Smooth muscle cell (in vitro differentiated cells): ENCODE data around the gene TMEM8B. TPM values are rescaled to one million over a fixed set of nuclear protein-coding genes. Genes with fewer than 3 reads are reported as not detected.
"Not testable (repeated sequence)": the region's sequence is repeated elsewhere in the genome, so short reads cannot be mapped to it uniquely, and the experiment has no call there.

Experiments
- DNase-seq: peaks from one replicate; lab custom pipeline; 2025; ENCODE audit not compliant: unreplicated experiment; lab: John Stamatoyannopoulos, UW
- H2AFZ ChIP-seq: fragments of 200-600 bp; sonication (generic); 2 replicates; pipeline ENCODE4 v1.6.0; 2016; ENCODE audit warnings: antibody characterized with exemption, low read depth, mild to moderate bottlenecking
- H3F3A ChIP-seq: fragments of 200-600 bp; sonication (generic); 2 replicates; pipeline ENCODE4 v1.6.0; 2017; ENCODE audit warnings: antibody characterized with exemption, low read depth
- H3K27ac ChIP-seq: fragments of 200-600 bp; sonication (generic); 2 replicates; pipeline ENCODE4 v1.5.1; 2016; ENCODE audit warnings: low read depth, mild to moderate bottlenecking
- H3K27me3 ChIP-seq: fragments of 200-600 bp; sonication (generic); 2 replicates; pipeline ENCODE4 v1.6.1; 2016; ENCODE audit warnings: low read depth, mild to moderate bottlenecking
- H3K36me3 ChIP-seq: fragments of 200-600 bp; sonication (generic); 2 replicates; pipeline ENCODE4 v1.5.1; 2016; ENCODE audit warnings: low read depth
- H3K4me1 ChIP-seq: fragments of 200-600 bp; sonication (generic); 2 replicates; pipeline ENCODE4 v1.5.1; 2016; ENCODE audit warnings: low read depth
- H3K4me2 ChIP-seq: fragments of 200-600 bp; sonication (generic); 2 replicates; pipeline ENCODE4 v1.6.0; 2016; ENCODE audit warnings: mild to moderate bottlenecking
- H3K4me3 ChIP-seq: fragments of 200-600 bp; sonication (generic); 2 replicates; pipeline ENCODE4 v1.5.1; 2016; ENCODE audit warnings: mild to moderate bottlenecking
- H3K79me2 ChIP-seq: fragments of 200-600 bp; sonication (generic); 2 replicates; pipeline ENCODE4 v1.6.0; 2016; ENCODE audit warnings: low read depth, mild to moderate bottlenecking
- H3K9ac ChIP-seq: fragments of 200-600 bp; sonication (generic); 2 replicates; pipeline ENCODE4 v1.6.0; 2016; ENCODE audit warnings: low read depth
- H3K9me3 ChIP-seq: fragments of 200-600 bp; sonication (generic); replicated peaks from 2 replicates; pipeline ENCODE4 v1.5.1; 2016; ENCODE audit warnings: low read depth
- H4K20me1 ChIP-seq: fragments of 200-600 bp; sonication (generic); 2 replicates; pipeline ENCODE4 v1.6.0; 2016; ENCODE audit warnings: low read depth
- CTCF ChIP-seq: fragments of 200-600 bp; sonication (generic); IDR thresholded peaks from 2 replicates; pipeline ENCODE4 v1.5.1; 2017; ENCODE audit warnings: borderline replicate concordance, mild to moderate bottlenecking, antibody characterized with exemption; ENCODE audit not compliant: insufficient read depth, poor library complexity, severe bottlenecking
- WGBS: methylation state at CpG from one replicate; pipeline ENCODE4 v1.1.7; 2016; ENCODE audit warnings: low lambda C conversion rate; 5-methylcytosine and 5-hydroxymethylcytosine counted together
- polyA plus RNA-seq: library from polyadenylated mRNA; unstranded; fragments of >200 nt; fragmentation: Nextera tagmentation; extraction: Ambion mirVana; gene quantifications from 2 replicates; pipeline ENCODE4 v1.2.1, GENCODE V29; 2016
- total RNA-seq: library from RNA; depleted of rRNA; stranded (reverse); fragments of >200 nt; gene quantifications from 2 replicates; pipeline ENCODE4 v1.2.3, GENCODE V29; 2014

TMEM8B gene
- total and polyA plus RNA-seq, 2 experiments from 2014 or later = 4.9 to 18.7 TPM

DNA sequence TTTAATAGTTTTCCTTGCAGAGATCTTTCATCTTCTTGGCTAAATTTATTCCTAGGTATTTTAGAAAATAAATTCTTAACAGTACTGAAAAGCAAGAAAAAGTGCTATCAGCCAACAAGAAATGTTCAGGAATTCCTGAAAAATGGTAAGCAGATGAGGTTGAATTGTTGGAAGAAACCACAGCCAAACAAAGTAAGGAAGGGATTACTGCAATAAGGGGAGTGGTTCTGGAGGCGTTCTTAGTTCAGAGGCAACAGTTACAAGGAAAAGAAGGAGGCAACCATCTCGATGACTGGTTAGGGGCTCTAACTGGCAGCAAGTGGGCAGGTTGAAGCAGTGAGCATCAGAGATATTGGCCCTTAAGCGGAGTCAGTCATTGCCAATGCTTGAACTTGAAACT lies 54.0 kb downstream of the TMEM8B start:
- H3K9ac ChIP-seq = no peak overlapping the region
- H3K27ac ChIP-seq = no peak overlapping the region
- no peaks in the 10 kb centered on the region for H3K27me3 ChIP-seq
- no peaks in the 10 kb centered on the region for H3K36me3 ChIP-seq
- no peaks in the 10 kb centered on the region for H3K79me2 ChIP-seq
- H4K20me1 ChIP-seq = no peaks in the 10 kb centered on the region
- H3K4me1 ChIP-seq = no peaks in the 10 kb centered on the region
- no peak overlapping the region for H3K4me3 ChIP-seq
- no peak for DNase-seq
- H3K9me3 ChIP-seq = no peaks in the 10 kb centered on the region
- 84% methylated on average over 3 of the region's 3 CpGs for WGBS
- no peak for TF ChIP-seq CTCF
- no peak overlapping the region for H3K4me2 ChIP-seq
- H2AFZ ChIP-seq = no peak overlapping the region
- no peaks in the 10 kb centered on the region for H3F3A ChIP-seq

- 91% methylated on average over 3 of the region's 3 CpGs for WGBS
- H3K4me1 ChIP-seq, DNase-seq: not testable (repeated sequence)
Observed at GRCh38 chr9:35884908-35885307, 55.9 kb downstream of the TMEM8B start.

GRCh38 chr9:35891646-35892045 lies 62.6 kb downstream of the TMEM8B start:
- TF ChIP-seq CTCF = no peak
- Histone ChIP-seq H3K27me3 (peaks cover 16% of the 10 kb centered on the region), H3K27ac (no peak overlapping the region), H3K9me3 (no peaks in the 10 kb centered on the region), H3F3A (no peaks in the 10 kb centered on the region), H3K79me2 (no peaks in the 10 kb centered on the region), H3K4me1 (no peaks in the 10 kb centered on the region), H3K36me3 (no peaks in the 10 kb centered on the region), H3K4me3 (no peak overlapping the region), H3K9ac (no peak overlapping the region), H2AFZ (no peak overlapping the region), H4K20me1 (no peaks in the 10 kb centered on the region), H3K4me2 (no peak overlapping the region)
- DNase-seq = no peak
- 92% methylated on average over 3 of the region's 3 CpGs for WGBS

More at GRCh38 chr9:35884908-35885307, 55.9 kb downstream of the TMEM8B start:
- not testable (repeated sequence) for H3K79me2 ChIP-seq, H3K4me2 ChIP-seq, H3K27me3 ChIP-seq, H3K36me3 ChIP-seq, H3K4me3 ChIP-seq, H4K20me1 ChIP-seq, H2AFZ ChIP-seq, H3K9me3 ChIP-seq, H3F3A ChIP-seq, H3K9ac ChIP-seq, H3K27ac ChIP-seq

GRCh38 chr9:35892051-35892450 lies 63.0 kb downstream of the TMEM8B start:
- H3F3A ChIP-seq = no peaks in the 10 kb centered on the region
- H3K4me1 ChIP-seq = no peaks in the 10 kb centered on the region
- TF ChIP-seq CTCF = no peak
- no peaks in the 10 kb centered on the region for H4K20me1 ChIP-seq
- DNase-seq = no peak
- H3K9ac ChIP-seq = no peak overlapping the region
- H3K36me3 ChIP-seq = no peaks in the 10 kb centered on the region
- no peak overlapping the region for H2AFZ ChIP-seq
- H3K27me3 ChIP-seq = peaks cover 16% of the 10 kb centered on the region
- no peak overlapping the region for H3K4me3 ChIP-seq
- no peak overlapping the region for H3K4me2 ChIP-seq
- H3K27ac ChIP-seq = no peak overlapping the region
- H3K79me2 ChIP-seq = no peaks in the 10 kb centered on the region
- H3K9me3 ChIP-seq = no peaks in the 10 kb centered on the region
- WGBS = 96% methylated on average over 1 of the region's 1 CpG
